ENCODE data around the gene ATG4D. TPM values are rescaled to one million over a fixed set of nuclear protein-coding genes. Genes with fewer than 3 reads are reported as not detected.
A peak's percentile ranks its signal among the peaks of the same experiment; 100 is the strongest.

The ATG4D gene
- 10 to 100 TPM; 48.3 to 57.8 TPM for total RNA-seq

DNA sequence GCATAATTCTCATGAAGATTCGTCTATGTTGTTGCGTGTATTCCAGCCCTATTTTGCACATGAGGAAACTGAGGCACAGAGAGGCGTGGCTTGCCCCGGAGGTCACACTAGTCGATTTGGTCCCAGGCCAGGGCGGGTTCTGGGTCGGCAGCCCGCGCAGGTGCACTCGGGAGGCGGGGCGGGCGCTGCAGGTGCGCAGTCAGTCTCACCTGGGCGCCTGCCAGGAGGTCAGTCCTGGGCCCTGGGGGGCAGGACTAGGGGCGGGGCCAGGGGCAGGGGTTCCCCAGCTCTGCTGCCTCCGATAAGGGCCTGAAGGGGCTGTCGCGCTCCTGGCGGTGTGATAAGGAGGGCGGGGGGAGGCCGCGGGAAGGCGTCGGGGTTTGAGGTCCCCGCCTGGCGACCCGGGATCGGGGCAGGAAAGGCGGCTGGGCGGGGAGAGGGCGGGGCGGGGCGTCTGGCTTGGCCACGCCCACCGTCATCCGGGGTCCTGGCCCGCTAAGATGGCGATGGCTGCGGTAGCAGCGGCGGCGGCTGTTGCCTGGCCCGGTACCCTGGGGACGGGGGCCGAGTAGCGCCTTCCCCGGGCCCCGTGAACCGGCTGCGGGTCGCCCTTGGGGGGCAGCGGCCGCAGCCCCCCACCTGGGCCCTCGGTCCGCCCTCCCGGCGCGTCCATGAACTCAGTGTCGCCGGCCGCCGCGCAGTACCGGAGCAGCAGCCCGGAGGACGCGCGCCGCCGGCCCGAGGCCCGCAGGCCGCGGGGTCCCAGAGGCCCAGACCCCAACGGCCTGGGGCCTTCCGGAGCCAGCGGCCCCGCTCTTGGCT is at the start of gene ATG4D:
TSS of gene ATG4D (plus strand) at position 485 of the 822 bp plus-strand sequence. CDS start at position 672, 187 bp downstream.
- Mint-ChIP-seq H3K9me3 (ENCODE audit: low read depth) (no peaks in the 10 kb centered on the region), H3K36me3 (peaks cover 8% of the 10 kb centered on the region), H3K4me1 (peaks cover 16% of the 10 kb centered on the region), H3K4me3 (peak within 1 kb of the TSS; percentile 93), H3K27me3 (peaks cover 16% of the 10 kb centered on the region), H3K27ac (peak within 1 kb of the TSS; percentile 93)
- DNase-seq (peak; percentile 84), ATAC-seq (peak; percentile 88)
- CTCF ChIA-PET, result interaction anchor here (2.7 to 5.1 kb wide), 5 partner anchors 9 to 156 kb away, joined by 10 to 57 read pairs (median 32); partner anchors contain the start of gene KRI1

DNA sequence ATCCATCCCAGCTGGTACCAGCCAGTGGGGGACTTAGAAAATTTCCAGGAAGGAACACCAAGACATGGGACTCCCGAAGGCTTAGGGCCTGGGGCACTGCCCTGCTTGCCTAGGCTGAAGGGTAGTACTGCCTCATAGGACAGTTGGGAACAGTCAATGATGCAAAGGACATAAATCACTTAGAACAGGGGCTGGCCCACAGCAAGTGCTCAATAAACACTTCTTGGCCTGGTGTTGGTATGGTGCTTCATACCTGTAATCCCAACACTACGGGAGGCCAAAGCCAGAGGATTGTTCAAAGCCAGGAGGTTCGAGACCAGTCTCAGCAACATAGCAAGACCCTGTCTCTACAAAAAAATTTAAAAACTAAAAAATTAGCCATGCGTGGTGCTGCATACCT is 46.3 kb upstream of the ATG4D start:
- Mint-ChIP-seq H3K27me3 (no peaks in the 10 kb centered on the region), H3K4me3 (no peak overlapping the region), H3K9me3 (ENCODE audit: low read depth) (no peaks in the 10 kb centered on the region), H3K36me3 (peaks cover 36% of the 10 kb centered on the region), H3K4me1 (peaks cover 34% of the 10 kb centered on the region), H3K27ac (peak overlapping the region; percentile 52)
- DNase-seq (no peak), ATAC-seq (no peak)
- CTCF ChIA-PET, result interaction anchor here (0.7 to 1.9 kb wide), 4 partner anchors 9 to 81 kb away, joined by 3 to 11 read pairs (median 4); no protein-coding TSS in a partner anchor

DNA sequence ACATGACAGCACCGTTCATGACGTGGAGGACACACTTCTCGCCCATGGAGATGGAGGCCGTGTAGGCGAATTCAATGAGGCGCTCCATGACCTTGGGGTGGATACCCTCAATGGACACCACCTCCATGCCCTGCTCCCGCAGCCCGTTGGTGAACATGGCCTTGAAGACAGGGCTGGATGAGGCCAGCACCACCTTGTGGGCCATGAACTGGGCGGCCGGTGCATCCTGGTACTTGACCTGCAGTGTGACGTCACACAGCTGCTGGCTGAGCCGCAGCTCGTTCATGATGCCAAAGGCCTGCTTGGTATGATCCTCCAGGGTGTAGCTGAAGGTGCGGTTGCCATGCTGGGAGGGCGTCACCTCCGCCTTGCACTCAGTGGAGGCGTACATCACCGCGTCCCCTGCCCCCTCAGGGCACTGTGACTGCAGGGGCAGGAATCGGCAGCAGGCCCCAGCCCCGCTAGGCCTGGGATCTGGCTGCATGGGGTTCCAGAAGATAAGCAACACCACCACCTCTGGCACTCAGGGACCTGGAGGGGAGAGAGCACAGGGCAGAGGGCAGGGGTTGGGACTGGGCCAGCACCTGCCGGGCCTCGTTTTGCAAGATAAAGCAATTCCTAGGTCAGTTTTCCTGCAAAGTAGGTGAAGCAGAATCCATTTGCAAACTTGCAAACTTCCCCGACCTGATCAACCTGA is 44.0 kb upstream of the ATG4D start:
- Mint-ChIP-seq H3K27ac (peak overlapping the region; percentile 87), H3K9me3 (ENCODE audit: low read depth) (no peaks in the 10 kb centered on the region), H3K4me3 (peak overlapping the region; percentile 22), H3K27me3 (no peaks in the 10 kb centered on the region), H3K36me3 (peaks cover 31% of the 10 kb centered on the region), H3K4me1 (peaks cover 39% of the 10 kb centered on the region)
- ATAC-seq, result no peak
- DNase-seq, result no peak
- CTCF ChIA-PET, result interaction anchor here (0.8 to 2.2 kb wide), 4 partner anchors 8 to 70 kb away, joined by 3 to 7 read pairs (median 4); partner anchors contain the start of gene CDKN2D

DNA sequence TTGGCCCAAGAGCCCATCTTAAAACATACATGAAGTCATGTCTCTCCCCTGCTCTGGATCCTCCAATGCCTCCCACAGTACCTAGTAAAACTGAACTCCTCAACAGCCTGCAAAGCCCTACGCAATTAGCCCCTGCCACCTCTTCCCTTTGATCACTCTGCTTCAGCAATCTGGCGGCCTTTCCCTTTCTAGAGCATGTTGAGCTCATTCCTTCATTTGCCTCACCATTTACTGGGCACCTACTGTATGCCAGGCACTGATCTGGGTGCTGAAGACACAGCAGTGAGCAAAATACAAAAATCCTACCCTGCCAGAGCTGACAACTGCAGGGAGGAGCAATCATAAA is 43.5 kb upstream of the ATG4D start:
- peak overlapping the region; percentile 63 for H3K27ac Mint-ChIP-seq
- H3K36me3 Mint-ChIP-seq, result peaks cover 28% of the 10 kb centered on the region
- ATAC-seq, result no peak
- peak overlapping the region; percentile 22 for H3K4me3 Mint-ChIP-seq
- no peak for DNase-seq
- CTCF ChIA-PET, result interaction anchor here (0.8 to 2.2 kb wide), 6 partner anchors 9 to 200 kb away, joined by 3 to 7 read pairs (median 5); partner anchors contain the start of gene CDKN2D
- H3K4me1 Mint-ChIP-seq, result peaks cover 39% of the 10 kb centered on the region
- H3K27me3 Mint-ChIP-seq, result no peaks in the 10 kb centered on the region
- no peaks in the 10 kb centered on the region for H3K9me3 Mint-ChIP-seq (ENCODE audit: low read depth)

DNA sequence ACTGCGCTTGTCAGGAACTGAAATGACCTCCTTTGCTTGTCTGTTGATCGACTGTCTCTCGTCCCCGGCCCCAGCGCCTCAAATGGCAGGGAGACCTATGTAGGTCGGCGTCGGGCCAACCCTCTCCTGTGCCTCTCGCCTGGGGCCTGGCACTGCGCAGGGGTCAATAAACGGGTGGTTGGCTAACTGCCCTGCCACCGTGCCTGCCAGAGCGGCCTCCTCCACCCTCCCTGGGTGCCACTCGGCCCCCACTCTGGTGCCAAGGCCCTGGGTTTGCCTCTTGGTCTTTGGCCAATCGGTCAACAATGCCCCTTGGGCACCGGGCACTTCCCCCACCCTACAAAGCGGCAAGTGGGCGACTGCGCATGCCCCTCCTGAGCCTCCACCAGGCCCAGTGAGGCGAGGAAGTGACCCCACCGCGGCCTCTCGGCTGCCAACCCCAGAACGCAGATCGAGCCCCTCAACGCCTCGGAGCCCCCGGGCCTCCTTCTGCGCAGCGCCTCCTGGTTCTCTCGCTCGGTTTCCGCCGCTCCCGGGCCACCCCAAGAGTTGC is 41.7 kb upstream of the ATG4D start:
- Mint-ChIP-seq H3K4me1 (peaks cover 45% of the 10 kb centered on the region), H3K27ac (peak overlapping the region; percentile 92), H3K27me3 (no peaks in the 10 kb centered on the region), H3K4me3 (peak overlapping the region; percentile 89), H3K36me3 (peaks cover 24% of the 10 kb centered on the region), H3K9me3 (ENCODE audit: low read depth) (no peaks in the 10 kb centered on the region)
- peak; percentile 69 for DNase-seq
- CTCF ChIA-PET, result interaction anchor here (1.0 to 1.6 kb wide), 4 partner anchors 23 to 1792 kb away, joined by 3 to 6 read pairs (median 4); no protein-coding TSS in a partner anchor
- ATAC-seq, result peak; percentile 25

DNA sequence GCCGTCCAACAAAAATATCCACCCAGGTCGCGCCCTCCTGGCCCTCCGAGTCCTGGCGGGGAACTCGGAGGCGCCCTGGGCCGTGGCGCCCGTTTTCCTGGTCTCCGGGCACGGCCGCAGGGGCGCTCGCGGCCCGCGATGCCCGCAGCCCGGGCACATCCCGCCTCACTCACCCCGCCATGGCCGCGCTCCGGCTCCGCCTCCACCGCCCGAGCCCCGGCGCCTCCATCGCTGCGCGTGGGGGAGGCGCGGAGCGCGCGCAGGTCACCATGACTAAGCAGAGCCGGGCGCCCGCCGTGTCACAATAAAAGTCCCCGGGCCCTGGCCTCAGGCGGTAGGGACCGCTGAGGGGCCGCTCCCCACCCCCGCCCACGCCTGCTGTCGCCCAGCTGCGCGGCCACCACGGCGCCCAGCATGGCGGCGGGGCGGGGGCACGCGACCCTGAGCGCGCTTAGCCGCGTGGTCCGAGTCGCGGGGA is 41.1 kb upstream of the ATG4D start:
- Mint-ChIP-seq H3K27me3 (no peaks in the 10 kb centered on the region), H3K4me1 (peaks cover 41% of the 10 kb centered on the region), H3K36me3 (peaks cover 21% of the 10 kb centered on the region), H3K9me3 (ENCODE audit: low read depth) (no peaks in the 10 kb centered on the region), H3K27ac (peak overlapping the region; percentile 92), H3K4me3 (peak overlapping the region; percentile 89)
- ATAC-seq (peak; percentile 94), DNase-seq (peak; percentile 96)
- CTCF ChIA-PET, result interaction anchor here (1.1 to 1.7 kb wide), 2 partner anchors 49 to 1792 kb away, joined by 4 to 5 read pairs; no protein-coding TSS in a partner anchor

DNA sequence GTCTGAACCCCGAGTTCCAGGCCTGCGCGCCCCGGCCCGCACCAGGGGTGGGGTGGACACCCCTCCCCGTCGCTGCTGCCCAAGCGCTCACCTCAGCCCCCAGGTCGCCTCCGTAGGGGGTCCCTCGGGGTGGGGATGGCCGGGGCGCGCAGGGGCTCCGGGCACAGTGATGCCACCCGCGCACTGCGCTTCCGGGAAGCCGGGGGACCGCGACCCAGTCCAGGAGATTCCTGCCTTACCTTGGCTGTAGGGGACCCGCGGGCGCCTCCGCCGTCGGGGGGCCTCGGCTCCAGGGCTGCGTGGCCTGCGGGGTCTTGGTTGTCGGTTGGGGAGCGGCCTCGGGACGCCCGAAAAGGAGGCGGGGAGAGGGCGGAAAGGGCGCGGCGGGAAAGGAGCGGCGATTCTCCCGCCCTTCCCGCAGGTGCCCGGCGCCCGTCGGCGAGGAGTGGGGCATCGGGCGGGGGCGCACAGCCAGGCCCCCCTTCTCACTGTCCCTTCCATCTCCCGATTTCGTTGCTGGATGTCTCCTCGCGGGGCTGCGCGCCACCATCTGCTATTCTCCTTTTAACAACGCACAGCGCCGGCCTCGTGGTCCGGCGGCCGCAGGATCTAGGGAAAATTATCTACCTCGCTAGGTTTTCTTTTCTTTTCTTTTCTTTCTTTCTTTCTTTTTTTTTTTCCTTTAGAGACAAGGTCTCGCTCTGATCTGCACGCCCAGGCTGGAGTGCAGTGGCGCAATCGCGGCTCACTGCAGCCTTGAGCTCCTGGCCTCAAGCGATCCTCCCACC is 40.5 kb upstream of the ATG4D start, which contains the start of gene KEAP1:
TSS of gene KEAP1 (minus strand) at position 355 of the 788 bp plus-strand sequence. CDS start 3,323 bp downstream, outside the sequence.
- ATAC-seq, result no peak
- Mint-ChIP-seq H3K27me3 (no peaks in the 10 kb centered on the region), H3K36me3 (peaks cover 21% of the 10 kb centered on the region), H3K9me3 (ENCODE audit: low read depth) (no peaks in the 10 kb centered on the region), H3K4me3 (peak within 1 kb of the TSS; percentile 89), H3K27ac (peak within 1 kb of the TSS; percentile 96), H3K4me1 (peaks cover 39% of the 10 kb centered on the region)
- DNase-seq, result peak; percentile 68
- CTCF ChIA-PET, result interaction anchor here (0.7 to 1.7 kb wide), 11 partner anchors 10 to 1791 kb away, joined by 3 to 6 read pairs (median 3); no protein-coding TSS in a partner anchor

DNA sequence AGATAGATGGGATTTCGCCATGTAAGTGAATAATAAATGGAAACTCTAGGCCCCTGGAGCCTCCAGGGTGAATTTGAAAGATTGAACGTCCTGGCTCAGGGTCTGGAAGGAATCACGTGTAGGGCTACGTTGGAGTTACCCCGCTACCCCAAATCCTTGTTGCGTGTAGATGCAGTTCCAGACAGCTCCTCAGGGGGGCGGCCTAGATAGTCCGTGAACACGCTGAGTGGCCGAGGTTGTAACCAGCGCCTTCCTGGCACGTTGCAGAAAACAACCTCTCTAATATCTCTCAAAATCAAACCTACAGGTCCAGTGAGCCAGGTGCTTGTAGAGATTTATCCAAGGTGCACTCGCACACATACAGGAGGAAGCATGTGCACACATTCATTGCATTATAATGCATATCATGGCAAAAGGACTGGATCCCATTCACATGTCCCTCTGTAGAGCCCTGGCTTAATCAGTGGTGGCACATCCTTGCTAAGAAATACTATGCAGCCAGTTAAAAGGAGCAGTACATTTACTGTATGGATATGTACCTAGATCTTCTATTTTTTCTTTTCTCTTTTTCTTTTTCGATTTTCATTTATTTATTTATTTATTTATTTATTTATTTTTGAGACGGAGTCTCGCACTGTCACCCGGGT is 38.0 kb upstream of the ATG4D start:
- CTCF ChIA-PET, result interaction anchor here (0.6 to 7.7 kb wide), 20 partner anchors 14 to 330 kb away, joined by 3 to 65 read pairs (median 4); partner anchors contain the start of genes QTRT1, S1PR5 and TMED1
- DNase-seq, result peak; percentile 91
- ATAC-seq, result peak; percentile 10
- H3K4me3 Mint-ChIP-seq, result no peak overlapping the region
- H3K9me3 Mint-ChIP-seq (ENCODE audit: low read depth), result no peaks in the 10 kb centered on the region
- H3K27ac Mint-ChIP-seq, result peak overlapping the region; percentile 66
- no peaks in the 10 kb centered on the region for H3K27me3 Mint-ChIP-seq
- peaks cover 5% of the 10 kb centered on the region for H3K36me3 Mint-ChIP-seq
- H3K4me1 Mint-ChIP-seq, result peaks cover 37% of the 10 kb centered on the region

DNA sequence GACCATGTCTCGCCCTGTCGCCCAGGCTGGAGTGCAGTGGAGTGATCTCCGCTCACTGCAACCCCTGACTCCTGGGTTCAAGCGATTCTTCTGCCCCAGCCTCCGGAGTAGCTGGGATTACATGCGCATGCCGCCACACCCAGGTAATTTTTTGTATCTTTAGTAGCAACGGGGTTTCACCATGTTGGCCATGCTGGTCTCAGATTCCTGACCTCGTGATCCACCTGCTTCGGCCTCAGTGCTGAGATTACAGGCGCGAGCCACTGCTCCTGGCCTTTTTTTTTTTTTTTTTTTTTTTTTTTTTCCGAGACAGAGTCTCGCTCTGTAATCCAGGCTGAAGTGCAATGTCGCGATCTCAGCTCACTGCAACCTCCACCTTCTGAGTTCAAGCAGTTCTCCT is 35.7 kb upstream of the ATG4D start:
- no peaks in the 10 kb centered on the region for H3K36me3 Mint-ChIP-seq
- no peak overlapping the region for H3K27ac Mint-ChIP-seq
- H3K9me3 Mint-ChIP-seq (ENCODE audit: low read depth), result no peaks in the 10 kb centered on the region
- DNase-seq (no peak), ATAC-seq (no peak)
- CTCF ChIA-PET, result interaction anchor here (0.6 to 7.7 kb wide), 14 partner anchors 10 to 356 kb away, joined by 3 to 65 read pairs (median 5); partner anchors contain the start of genes QTRT1 and S1PR5
- H3K27me3 Mint-ChIP-seq, result peaks cover 10% of the 10 kb centered on the region
- peaks cover 30% of the 10 kb centered on the region for H3K4me1 Mint-ChIP-seq
- no peak overlapping the region for H3K4me3 Mint-ChIP-seq

DNA sequence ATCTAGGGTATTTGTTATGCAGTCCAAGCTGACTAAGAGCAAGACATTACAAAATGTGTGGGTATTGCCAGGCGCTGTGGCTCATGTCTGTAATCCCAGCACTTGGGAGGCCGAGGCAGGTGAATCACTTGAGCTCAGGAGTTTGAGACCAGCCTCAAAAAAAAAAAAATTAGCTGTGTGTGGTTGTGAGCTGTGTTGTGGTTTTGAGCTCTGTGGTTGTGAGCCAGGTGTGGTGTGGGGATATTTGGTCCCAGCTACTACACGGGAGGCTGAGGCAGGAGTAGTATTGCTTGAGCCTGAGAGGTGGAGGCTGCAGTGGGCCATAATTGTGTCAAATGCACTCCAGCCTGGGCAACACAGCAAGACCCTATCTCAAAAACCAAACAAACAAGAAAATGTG is 35.0 kb upstream of the ATG4D start:
- CTCF ChIA-PET, result interaction anchor here (0.6 to 7.7 kb wide), 18 partner anchors 8 to 356 kb away, joined by 3 to 65 read pairs (median 4); partner anchors contain the start of genes CDC37, QTRT1 and S1PR5
- Mint-ChIP-seq H3K27me3 (peaks cover 17% of the 10 kb centered on the region), H3K4me3 (no peak overlapping the region), H3K4me1 (peaks cover 32% of the 10 kb centered on the region), H3K9me3 (ENCODE audit: low read depth) (no peaks in the 10 kb centered on the region), H3K27ac (peak overlapping the region; percentile 14), H3K36me3 (no peaks in the 10 kb centered on the region)
- ATAC-seq, result peak; percentile 23
- DNase-seq, result peak; percentile 57

DNA sequence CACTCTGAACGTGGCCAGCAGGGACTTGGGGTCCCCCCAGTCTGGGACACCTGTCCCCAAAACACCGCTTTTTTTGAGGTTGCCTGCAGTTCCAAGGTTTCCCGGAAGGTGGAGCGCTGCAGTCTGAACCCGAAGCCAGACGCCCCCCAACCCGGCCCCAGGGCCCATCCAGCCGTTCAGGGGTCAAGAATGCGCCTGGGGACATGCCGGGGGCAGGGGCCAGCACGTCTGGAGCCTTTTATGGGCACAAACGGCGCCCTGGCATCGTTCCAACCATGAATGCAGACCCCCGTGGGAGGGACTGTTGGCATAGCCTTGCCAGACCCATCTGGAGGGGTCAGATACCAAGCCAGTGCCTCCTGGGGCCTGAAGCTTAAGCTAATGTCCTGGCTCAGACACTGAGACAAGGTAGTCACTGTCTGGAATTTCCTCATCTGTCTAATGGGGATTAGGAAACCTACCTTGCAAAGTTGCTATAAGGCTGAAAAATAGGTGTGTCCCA is 33.4 kb upstream of the ATG4D start:
- no peaks in the 10 kb centered on the region for H3K9me3 Mint-ChIP-seq (ENCODE audit: low read depth)
- H3K36me3 Mint-ChIP-seq, result no peaks in the 10 kb centered on the region
- peaks cover 43% of the 10 kb centered on the region for H3K4me1 Mint-ChIP-seq
- no peak overlapping the region for H3K4me3 Mint-ChIP-seq
- no peak overlapping the region for H3K27ac Mint-ChIP-seq
- DNase-seq, result peak; percentile 76
- CTCF ChIA-PET, result interaction anchor here (0.8 to 7.7 kb wide), 11 partner anchors 10 to 170 kb away, joined by 3 to 65 read pairs (median 4); partner anchors contain the start of gene S1PR5
- H3K27me3 Mint-ChIP-seq, result peaks cover 32% of the 10 kb centered on the region
- no peak for ATAC-seq
